RWPE1 (cell line): ENCODE measurements around the gene TRIM10.

Source experiments
- CTCF ChIA-PET: fragments of 350-600 bp; sonication (Branson Sonifier 250); formaldehyde crosslinking; extraction: SDS; loops from one replicate; lab custom pipeline; 2021; lab: Yijun Ruan, JAX
- POLR2A ChIA-PET: fragments of 400-600 bp; formaldehyde crosslinking; extraction: SDS; loops from one replicate; lab custom pipeline; 2020; ENCODE audit warnings: antibody characterized with exemption; ENCODE audit not compliant: low non-redundant PET; lab: Yijun Ruan, JAX
- DNase-seq: peaks from one replicate; pipeline ENCODE4 v3.0.0; 2012; ENCODE audit warnings: low spot score
- H3K27ac ChIP-seq: fragments of 450-650 bp; 2 replicates; pipeline ENCODE4 v1.5.1; 2017
- TF ChIP-seq, protein P1 (sequence below): fragments of 450-650 bp; conservative IDR thresholded peaks from 2 replicates; pipeline ENCODE4 v1.5.1; 2017; ENCODE audit warnings: low read depth, mild to moderate bottlenecking

TRIM10 gene

DNA sequence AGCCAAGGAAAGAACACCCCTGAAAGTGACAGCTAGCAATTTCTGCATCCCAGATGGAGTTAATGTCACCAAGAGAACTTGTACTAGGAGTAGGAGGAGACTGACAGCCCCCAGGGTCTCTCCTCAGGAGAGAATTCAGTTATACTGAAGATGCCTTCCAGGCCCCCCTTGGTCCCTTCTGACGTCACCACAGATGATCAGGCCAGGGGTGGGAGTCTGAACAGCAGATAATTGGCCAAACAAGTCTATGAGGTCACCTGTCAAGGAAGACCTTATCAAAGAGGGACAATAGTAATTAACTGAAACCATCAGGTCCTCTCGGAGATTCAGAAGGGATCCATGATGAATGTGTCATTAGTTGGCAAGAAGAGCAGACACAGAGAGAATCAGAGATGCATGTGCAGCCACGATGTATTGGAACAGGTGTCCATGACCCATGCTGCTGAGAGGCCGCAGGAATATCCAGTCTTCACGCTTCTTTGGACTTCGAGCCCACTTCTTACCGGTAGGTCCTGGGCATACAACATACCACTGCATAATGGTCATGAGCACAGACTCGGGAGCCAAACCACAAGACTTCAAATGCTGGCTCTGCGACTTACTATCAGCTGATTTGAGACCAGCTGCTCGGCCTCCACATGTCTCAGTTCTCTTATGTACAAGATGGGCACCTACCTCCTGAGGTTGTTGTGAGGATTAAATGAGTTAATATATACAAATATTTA, 10.2 kb downstream of the TRIM10 start:
- DNase-seq, result no peak
- TF ChIP-seq, protein P1, sequence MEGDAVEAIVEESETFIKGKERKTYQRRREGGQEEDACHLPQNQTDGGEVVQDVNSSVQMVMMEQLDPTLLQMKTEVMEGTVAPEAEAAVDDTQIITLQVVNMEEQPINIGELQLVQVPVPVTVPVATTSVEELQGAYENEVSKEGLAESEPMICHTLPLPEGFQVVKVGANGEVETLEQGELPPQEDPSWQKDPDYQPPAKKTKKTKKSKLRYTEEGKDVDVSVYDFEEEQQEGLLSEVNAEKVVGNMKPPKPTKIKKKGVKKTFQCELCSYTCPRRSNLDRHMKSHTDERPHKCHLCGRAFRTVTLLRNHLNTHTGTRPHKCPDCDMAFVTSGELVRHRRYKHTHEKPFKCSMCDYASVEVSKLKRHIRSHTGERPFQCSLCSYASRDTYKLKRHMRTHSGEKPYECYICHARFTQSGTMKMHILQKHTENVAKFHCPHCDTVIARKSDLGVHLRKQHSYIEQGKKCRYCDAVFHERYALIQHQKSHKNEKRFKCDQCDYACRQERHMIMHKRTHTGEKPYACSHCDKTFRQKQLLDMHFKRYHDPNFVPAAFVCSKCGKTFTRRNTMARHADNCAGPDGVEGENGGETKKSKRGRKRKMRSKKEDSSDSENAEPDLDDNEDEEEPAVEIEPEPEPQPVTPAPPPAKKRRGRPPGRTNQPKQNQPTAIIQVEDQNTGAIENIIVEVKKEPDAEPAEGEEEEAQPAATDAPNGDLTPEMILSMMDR, result no peak
- CTCF ChIA-PET, result no interaction called here

DNA sequence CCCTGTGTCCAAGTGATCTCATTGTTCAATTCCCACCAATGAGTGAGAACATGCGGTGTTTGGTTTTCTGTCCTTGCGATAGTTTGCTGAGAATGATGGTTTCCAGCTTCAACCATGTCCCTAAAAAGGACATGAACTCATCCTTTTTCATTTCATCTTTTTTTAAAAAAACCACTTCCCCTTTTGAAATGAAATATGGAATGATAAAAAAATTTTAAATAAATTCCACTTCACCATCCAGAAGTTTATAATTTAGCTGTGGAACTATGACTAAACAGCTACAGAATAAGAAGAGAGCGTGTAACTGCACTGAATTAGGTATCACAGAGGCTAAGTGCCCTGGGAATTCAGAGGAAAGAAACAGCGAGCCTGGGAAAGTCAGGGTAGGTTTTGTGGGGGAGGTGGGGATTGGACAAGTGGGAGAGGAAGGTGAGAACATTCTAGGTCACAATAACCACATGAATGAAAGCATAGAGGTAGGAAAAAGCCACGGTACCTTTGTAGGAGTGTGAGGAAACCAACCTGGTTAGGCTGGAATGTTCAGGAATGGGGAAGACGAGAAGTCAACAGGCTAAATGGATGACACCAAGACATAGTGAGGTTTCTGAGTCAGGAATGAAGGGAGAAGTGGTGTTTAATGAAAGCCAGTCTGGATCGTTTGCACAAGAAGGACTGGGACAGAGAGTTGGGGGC, 11.0 kb downstream of the TRIM10 start:
- TF ChIP-seq, protein P1, result no peak
- ChIA-PET POLR2A (no interaction called here), CTCF (interaction anchor here (0.6 kb wide), 1 partner anchor 14 kb away, joined by 5 read pairs; no protein-coding TSS in a partner anchor)
- DNase-seq, result no peak
- H3K27ac ChIP-seq, result no peak overlapping the region

More for the DNA sequence above, 10.2 kb downstream of the TRIM10 start:
- H3K27ac ChIP-seq, result no peak overlapping the region
- POLR2A ChIA-PET, result no interaction called here

DNA sequence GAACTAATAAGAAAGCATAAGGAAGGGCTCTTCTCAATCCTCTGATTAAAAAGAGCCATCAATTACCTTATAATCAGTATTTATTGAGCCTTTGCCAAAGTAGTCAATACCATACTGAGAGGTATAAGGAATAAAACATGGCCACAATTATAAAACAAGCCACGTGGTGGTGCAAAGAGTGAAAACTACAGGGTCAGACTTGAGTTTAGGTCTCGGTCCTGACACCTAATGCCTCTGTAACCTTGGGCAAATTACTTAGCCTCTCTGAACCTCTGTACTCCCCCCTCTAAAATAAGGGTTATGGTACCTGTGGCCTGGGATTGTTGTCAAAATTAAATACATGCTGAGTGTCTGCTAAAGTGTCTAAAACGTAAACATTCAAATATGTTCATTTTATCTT, 11.8 kb downstream of the TRIM10 start:
- TF ChIP-seq, protein P1, result no peak
- DNase-seq, result no peak
- ChIA-PET CTCF (interaction anchor here (0.6 to 1.2 kb wide), 4 partner anchors 18 to 203 kb away, joined by 3 read pairs; no protein-coding TSS in a partner anchor), POLR2A (no interaction called here)
- H3K27ac ChIP-seq, result no peak overlapping the region

DNA sequence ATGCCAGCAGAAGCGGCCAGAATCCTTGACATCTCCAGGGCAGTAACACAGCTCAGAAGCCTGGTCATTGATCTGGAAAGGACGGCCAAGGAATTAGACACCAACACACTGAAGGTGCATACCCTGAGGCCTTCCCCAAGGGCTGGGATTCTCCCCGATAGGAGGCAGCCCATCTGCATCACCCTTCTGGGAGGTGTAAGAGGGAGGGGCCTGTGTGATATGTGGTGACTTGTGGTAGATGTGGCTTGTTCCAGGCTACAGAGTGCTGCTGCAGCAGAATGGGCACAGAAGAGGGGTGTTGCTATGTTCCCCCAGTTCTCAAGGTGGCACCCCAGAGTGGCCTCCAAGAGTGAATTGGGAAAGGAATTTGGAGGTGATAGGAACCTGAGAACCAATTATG, 13.9 kb downstream of the TRIM10 start:
- CTCF ChIA-PET, result interaction anchor here (2.2 kb wide), 1 partner anchor 16 kb away, joined by 12 read pairs; no protein-coding TSS in a partner anchor
- DNase-seq, result no peak
- no peak overlapping the region for H3K27ac ChIP-seq
- TF ChIP-seq, protein P1, result no peak
- POLR2A ChIA-PET, result no interaction called here

DNA sequence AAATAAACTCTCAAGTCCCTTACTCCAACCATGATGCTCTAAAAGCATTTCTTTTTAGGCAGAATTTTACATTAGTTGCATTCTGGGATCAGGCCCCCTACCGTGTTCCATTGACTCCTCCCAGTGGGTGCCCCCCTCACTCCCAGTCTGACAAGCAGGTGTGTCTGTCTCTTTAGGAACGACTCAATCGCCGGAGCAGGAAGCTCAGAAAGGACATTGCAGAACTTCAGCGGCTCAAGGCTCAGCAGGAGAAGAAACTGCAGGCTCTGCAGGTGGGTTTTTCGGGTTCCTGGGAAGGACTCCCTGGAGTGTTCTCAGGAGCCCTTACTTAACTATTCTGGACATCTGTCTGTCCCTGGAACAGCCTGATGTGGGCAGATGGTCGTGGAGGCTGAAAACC, 15.2 kb downstream of the TRIM10 start:
- CTCF ChIA-PET, result interaction anchor here (1.2 kb wide), 1 partner anchor 15 kb away, joined by 3 read pairs; no protein-coding TSS in a partner anchor
- no peak overlapping the region for H3K27ac ChIP-seq
- no peak for DNase-seq
- TF ChIP-seq, protein P1, result no peak
- POLR2A ChIA-PET, result no interaction called here

DNA sequence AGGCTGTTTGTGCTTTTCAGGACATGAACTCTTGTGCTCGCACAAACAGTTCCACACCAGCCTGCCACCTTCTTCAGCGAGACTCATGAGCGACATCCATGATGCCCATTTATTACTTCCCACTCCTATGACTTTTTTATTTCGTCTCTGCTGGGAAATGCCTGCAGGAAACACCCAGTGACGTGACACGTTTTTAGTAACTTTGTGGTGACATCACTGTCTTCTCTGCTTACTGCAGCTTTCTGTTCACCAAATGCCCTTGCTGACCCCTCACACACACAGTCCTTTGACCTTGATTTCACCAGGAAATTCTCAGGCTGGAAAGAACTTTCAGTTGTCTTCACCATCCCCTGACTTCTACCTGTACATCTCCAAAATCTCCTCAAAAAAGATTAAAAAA, 16.2 kb downstream of the TRIM10 start:
- ChIA-PET POLR2A (no interaction called here), CTCF (interaction anchor here (0.5 to 1.2 kb wide), 2 partner anchors 14 to 132 kb away, joined by 3 to 4 read pairs; no protein-coding TSS in a partner anchor)
- TF ChIP-seq, protein P1, result no peak
- no peak overlapping the region for H3K27ac ChIP-seq
- DNase-seq, result no peak
